GM12873 (cell line): Measurements from ENCODE around the gene U2AF1L4.

Experiments
- CTCF ChIP-seq: IDR thresholded peaks from 2 replicates; pipeline ENCODE4 v1.5.1; 2012; ENCODE audit warnings: low read depth, mild to moderate bottlenecking, moderate library complexity, low read length, control low read depth; ENCODE audit not compliant: insufficient read depth; ENCODE audit errors: missing control alignments

U2AF1L4 gene

GRCh38 chr19:35702223-35703012 lies 42.8 kb downstream of the U2AF1L4 start:
- TF ChIP-seq CTCF, result no peak

GRCh38 chr19:35696835-35697234 lies 48.4 kb downstream of the U2AF1L4 start:
- TF ChIP-seq CTCF, result no peak

GRCh38 chr19:35695895-35696422 lies 49.3 kb downstream of the U2AF1L4 start:
- no peak for TF ChIP-seq CTCF

GRCh38 chr19:35693835-35694599 lies 51.2 kb downstream of the U2AF1L4 start:
- TF ChIP-seq CTCF, result peak; percentile 99

GRCh38 chr19:35693422-35693821 lies 51.8 kb downstream of the U2AF1L4 start:
- no peak for TF ChIP-seq CTCF
